ENCODE data around the gene BTBD18.

GRCh38 chr11:57729479-57729878, 22.1 kb downstream of the BTBD18 start:
- TF ChIP-seq POLR2AphosphoS5 (IDR thresholded peaks at IDR 0.05; ENCODE audit: low read depth, low read length), result no peak
- no peak for TF ChIP-seq SIN3A (IDR thresholded peaks at IDR 0.05; ENCODE audit: borderline replicate concordance, insufficient read depth, low read length)
